Dedifferentiated amniotic fluid mesenchymal stem cell (primary cell): ENCODE results near the gene UCKL1.

Experiments
- DNase-seq: peaks from one replicate; pipeline ENCODE4 v3.0.0-alpha.2; 2016; ENCODE audit errors: extremely low spot score

UCKL1 gene

DNA sequence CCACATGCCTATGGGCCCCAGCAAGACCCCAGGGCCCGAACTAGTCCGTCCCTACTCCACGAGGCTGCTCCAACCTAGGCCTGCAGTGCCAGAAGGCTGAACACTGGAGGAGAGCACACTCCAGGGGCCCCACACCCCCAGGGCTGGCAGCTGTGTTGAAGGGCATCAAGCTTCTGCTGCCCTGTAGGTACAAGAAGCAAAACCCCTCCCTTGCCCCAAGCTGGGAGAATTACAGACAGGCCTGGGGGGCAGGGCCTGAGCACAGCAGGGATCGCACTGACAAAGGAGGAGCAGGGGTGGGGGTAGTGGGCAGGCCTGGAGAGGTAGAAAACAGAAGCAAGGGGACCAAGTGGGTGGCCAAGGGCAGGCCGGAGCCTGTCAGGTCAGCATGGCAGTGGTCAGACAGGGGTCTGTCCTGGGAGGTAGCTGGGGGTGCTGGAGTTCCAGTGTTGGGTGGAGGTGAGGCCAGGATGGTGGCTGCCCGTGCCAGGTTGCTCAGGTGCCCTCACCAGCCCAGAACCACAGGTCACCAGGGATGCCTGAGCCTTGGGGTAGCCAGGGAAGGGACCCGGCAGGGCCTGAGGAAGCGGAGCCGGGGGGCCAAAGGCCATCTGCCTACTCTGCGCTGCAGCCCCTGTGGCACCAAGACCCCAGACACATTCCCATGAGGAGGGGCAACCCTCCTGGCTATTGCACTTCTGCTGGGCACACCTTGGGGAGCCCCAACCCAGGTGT lies 2.9 kb upstream of the UCKL1 start:
- no peak for DNase-seq

DNA sequence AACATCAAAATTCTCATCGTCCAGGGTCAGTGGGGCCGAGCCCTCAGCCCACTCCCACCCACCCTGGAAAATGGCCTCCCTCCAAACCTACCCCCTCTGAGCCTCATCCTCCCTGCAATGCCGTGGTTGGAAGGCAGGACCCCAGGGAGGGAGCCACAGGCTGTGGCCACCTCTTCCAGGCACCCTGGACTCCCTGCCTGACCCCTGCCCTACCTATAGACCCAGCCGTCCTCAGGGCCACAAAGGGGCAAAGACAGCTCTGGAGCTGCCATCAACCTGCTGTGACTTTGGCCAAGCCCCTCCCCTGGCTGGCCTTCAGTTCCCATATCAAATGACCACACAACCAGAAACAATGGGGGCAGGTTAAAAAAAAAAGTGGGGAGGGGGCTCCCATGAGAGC lies 2.3 kb upstream of the UCKL1 start:
- no peak for DNase-seq

DNA sequence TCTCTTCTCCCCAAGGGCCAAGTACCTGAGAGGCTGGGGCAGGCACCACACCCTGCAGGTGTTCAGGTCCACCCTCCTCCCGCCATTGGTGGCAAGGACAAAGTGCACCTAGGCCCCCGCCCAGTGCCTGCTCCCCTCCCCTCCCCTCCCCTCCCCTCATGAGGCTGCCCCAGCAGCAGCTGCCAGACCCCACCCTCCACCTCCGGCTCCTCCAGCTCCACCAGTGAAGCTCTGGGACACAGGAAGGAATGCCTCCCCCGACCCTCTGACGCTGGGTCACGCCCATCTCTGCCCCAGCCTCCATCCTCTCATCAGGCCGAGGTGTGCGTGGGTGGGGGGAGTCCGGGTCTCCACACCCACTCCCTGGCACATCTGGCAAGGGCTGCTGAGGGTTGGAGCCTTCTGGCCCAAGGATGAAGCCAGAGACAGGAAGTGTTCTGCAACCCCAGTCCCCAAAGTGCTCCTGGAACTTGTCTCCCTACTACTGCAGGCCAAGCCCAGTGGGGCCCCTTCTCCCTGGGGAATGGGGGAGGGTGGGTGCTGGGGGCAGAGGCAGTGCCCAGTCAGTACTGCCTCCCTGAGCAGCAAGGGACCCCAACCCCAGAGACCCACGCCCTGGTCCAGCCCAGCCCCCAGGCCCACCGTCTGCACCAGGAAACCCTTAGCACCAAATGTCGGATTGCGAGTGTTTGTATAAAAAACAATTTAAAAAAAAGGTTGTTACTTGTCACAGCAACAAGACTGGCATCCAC lies 1.6 kb upstream of the UCKL1 start:
- no peak for DNase-seq

DNA sequence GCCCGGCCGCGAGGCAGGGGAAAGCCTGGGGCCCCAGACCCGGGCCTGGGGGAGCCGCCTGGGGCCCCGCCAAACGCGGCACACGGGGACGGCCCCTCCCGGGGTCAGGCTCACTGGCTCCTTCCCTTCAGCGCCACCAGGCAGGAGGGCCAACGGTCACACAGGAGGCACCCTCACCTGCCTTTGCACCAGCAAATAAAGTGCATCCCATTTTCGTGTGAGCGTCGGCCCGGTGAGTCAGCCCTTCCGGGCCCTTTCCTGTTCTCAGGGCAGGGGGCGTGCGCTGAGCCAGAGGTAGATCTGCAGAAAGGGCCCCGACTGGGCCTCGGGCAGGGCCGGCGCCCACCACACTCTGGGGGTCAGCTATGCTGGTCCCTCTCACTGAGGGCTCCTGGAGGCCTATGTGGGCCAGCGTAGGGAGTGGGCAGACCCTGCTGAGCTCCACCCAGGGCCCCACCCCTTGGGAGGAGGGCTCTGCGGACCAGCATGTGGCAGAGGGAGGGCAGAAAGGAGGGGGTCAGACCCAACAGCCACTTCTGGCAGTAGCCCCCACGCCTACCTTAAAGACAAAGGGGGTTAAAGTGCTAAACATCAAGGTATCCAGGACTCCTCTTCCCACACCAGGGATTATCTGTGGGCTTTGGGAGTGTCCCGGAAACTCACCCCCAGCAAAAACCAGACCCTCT lies 931 bp upstream of the UCKL1 start:
- DNase-seq, result peak; percentile 24

DNA sequence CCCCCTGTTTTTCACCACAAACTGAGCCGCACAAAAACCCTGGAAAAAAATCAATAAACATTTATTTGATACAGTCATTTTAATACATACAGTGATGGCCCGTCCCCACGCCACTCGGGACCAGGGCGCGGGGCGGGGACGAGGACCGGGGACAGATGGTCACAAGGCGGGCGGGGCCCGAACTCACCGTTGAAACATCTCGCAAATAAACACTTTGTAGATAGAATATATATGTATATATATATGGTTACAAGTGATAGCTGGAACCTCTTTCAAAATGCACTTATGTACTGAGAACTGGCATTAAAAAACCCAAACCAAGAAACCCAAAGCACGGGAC lies 418 bp upstream of the UCKL1 start:
- no peak for DNase-seq

DNA sequence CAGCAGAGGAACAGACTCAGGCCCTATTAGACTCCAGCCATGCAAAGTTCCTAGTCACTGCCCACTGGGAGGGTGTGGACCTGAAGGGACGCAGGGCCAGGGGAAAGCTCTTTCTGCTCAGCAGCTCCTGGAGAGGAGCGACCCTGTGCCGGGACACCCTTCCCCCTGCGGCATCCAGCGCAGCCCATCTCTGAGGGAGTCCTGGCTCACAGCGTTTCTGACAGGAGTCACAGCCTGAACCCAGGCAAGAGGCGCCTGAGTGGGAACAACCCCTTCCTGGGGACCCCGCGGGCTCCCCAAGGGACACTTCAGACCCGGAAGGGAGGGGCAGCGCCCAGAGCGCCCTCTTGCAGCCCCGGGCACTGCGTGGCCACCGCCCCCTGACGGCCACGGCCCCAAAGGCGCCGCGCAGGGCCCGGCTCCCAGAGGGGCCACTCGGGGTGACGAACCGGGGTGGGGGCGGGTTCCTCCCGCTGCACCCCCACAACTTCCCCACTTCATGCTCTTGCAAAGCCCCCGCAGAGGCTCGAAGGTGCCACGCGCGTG lies 862 bp downstream of the UCKL1 start:
- DNase-seq, result no peak

DNA sequence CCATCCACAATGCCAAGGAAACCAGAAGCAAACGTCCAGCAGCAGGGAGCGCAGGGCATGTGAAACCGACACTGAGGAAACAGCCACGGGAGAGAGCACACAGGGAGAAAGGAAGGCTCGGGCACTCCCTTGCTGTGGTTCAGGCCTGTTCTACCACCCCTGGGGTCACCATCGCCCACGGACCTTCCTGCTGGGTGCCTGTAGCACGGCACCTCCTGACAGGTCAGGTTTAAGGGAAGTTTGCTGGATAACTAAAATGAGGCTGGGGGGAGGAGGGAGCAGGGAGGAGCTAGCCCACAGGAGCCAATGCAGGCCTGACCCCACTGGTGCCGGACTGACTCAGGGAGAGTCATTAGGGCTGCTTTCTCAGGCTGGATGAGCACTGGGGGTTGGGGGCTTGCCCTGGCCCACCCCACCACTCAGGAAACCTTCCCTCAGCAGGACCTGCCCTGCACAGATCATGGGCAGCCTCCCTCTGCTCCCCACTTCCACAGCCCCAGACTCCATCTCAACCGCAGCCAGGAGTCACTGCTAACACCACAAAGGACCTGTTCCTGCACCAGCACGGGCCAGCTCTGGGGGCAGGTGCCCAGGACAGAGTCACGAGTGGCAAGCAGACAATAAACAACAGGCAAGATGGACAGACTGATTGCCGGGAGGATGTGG lies 2.3 kb downstream of the UCKL1 start:
- DNase-seq, result no peak

DNA sequence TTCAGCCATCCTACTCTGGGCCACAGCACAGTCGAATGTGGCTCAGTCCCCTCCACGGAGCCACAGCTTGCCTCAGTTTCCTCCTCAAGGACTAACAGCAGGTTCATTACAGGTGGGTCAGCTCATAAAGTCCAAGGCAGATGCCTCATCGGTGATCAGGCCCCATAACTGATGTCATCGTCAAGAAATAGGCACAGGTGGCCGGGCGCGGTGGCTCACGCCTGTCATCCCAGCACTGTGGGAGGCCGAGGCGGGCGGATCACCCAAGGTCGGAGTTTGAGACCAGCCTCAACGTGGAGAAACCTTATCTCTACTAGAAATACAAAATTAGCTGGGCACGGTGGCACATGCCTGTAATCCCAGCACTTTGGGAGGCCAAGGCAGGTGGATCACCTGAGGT lies 3.4 kb downstream of the UCKL1 start:
- no peak for DNase-seq

DNA sequence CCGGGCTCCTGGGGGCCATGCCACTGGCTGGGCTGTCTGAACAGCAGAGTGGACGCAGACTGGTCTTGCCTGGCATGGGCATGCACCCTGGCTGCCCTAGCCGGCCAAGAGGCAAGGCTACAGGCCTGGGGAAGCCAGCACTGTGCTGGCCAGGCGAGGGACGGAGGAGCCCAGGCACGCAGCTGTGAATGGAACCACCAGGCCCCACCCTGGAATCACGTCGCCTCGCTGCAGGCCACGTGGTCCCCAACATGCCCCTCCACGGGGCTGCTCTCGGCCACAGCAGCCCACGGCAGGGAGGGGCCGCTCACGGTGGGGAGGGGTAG lies 4.0 kb downstream of the UCKL1 start:
- DNase-seq, result no peak

DNA sequence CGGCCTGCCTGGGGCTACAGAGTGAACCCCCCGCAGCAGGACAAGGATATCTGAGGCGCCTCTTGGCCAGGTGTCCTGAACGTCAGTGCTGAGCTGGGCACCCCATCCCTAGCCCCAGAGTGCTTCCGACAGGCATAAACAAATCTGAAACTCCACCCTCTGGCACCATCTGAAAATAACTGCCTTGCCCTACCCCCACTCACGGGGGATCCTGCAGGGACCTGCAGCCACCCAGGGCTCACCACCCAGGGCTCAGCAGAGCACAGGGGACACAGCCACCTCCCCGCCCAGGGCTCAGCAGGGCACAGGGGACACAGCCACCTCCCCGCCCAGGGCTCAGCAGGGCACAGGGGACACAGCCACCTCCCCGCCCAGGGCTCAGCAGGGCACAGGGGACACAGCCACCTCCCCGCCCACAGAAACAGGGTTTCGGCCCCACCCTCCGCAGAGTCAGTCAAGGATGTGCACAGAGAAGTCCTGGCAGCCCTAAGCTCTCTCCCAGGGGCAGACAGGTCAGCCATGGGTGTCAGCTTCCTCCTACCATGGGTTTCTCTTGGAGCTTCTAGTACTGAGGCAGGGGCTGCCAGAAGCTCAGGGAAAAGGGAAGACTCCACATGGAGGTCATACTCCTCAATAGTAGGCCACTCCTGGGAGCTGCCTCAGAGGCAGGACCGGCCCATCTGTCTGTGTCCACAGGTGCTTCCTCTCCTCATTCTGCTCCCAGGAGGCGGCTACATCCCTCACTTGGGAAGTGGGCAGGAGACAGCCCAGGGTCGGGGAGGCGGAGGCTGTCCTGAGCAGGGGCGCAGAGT lies 4.6 kb downstream of the UCKL1 start:
- no peak for DNase-seq

DNA sequence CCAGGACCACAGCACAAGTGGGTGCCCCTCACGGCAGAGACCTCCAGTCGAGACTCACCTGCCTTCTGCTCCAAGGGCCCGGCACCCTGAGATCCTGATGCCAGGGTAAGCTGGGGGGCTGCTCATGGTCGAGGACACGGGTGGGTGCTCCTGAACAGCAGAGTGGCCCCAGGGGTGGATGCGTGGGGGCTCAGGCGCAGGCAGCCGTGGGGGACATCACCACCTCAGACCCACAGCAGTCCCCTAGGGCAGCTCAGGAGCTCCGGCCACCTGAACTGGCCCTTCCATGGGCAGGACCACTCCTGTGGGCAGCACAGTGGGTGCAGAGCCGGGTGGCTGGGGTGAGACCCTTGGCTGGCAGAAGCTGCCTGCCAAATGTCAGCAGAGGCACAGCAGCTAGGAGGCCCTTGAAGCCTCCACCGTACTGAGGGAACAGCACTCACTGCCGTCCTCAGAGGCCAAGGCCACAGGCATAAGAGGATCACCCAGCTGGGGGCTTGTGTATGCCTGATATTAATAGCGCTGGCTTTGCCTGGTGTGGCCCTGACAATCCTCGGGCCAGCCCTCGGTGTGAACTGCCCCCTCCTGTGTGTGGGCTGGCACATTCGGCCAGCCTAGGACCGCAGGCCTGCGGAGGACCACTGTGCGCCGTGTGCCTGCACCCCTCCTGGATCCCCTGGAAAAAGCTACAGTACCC lies 5.4 kb downstream of the UCKL1 start:
- DNase-seq, result no peak

DNA sequence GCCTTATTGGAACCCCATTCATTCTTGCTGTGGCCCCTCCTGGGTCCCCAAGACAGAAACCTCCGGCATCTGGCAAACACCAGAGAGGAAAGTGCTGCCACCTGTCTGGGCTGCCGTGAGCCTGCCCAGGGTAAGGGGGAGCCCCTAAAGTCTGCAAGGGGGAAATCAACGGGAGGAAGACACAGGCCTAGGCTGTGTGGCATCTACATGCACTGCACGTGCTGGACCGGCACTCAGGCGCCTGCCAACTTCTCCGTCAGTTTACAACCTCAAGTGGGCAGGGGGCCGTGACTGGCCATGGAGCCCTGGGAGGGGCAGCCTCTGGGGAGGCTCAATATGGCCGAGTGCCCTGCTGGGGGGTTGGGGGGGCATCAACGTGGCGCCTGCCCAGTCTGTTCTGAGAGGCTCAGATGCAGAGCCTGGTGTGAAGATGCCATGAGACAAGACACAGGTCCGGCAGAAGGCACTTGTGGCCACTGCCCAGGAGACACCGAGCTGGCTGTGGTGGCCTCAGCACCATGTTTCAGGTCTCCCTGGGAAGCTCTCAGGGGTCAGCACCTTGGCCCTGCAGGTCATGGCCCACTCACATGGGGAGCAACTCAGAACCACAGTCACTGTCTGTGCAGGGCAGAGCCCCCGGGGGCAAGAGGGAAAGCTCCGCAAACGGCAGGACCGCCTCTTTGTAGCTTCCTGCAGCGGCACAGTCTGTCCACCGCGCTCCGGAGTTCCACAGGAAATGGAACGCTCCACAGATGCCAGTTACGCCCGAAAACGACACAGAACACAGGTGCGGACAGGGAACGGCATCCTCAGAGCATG lies 8.4 kb downstream of the UCKL1 start:
- no peak for DNase-seq

DNA sequence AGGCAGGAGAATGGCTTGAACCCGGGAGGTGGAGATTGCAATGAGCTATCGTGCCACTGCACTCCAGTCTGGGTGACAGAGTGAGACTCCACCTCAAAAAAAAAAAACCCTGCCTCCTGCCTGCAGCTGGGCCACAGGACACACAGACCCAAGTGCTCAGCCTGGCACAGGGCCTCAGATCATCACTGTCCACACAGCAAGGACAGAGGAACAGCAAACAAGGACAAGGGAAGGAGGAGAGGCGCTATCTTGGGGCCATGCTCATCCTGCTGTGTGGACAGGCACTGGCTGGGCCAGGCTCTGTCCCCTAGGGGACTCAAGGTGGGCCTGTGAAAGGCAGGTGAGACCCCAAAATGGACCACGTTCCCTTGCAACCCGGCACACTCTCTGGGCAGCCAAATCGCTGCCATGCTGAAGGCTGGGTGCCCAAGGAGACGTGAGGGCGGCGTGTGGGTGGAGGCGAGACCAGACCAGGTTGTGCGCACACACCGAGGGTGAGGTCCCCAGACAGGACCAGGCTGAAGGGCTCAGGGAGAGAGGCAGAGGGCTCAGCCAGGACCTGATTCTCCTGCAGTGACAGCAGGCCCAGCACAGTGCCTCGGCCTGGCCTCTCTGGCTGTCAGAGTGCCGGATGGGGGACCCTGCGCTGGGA lies 9.1 kb downstream of the UCKL1 start:
- no peak for DNase-seq

DNA sequence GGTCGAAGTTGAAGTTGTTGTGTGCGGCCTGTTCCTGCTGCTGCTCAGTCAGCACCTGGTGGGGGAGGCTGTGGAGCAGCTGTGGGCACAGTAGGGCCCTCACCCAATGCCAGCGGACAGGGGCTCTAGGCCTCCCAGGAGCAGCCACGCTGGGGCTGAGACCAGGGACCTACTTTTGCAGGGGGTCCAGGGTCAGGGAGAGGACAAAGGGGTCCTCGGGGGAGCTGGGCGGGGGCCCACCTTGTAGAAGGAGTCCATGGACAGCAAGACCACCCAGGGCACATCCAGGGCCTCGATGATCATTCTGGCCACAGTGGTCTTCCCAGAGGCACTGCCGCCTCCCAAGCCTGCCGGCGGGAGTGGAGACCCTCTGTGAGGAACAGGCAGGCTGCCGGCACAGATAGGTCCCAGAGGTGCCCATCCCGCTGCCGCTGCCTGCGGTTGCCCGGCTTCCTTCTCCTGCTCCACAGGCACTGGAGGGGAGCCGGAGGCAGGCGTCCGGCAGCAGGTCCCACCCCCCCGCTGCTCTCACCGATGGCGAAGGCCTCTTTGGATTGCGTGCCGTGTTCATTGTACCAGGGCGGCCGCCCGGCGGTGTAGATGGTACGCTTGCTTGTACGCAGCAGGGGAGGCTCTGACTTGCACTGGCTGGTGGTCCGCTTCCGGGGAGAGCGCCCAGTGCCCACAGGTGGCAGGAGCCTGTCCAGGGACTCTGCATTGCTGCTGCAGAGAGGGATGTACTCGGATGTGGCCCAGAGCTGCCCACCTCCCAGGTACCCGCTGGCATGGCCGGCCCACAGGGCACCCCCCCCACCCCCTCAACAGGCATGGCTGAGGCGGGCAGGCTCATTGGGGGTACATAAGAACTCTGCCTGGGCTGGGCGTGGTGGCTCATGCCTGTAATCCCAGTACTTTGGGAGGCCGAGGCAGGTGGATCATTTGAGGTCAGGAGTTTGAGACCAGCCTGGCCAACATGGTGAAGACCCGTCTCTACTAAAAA lies 10.0 kb downstream of the UCKL1 start:
- DNase-seq, result no peak

DNA sequence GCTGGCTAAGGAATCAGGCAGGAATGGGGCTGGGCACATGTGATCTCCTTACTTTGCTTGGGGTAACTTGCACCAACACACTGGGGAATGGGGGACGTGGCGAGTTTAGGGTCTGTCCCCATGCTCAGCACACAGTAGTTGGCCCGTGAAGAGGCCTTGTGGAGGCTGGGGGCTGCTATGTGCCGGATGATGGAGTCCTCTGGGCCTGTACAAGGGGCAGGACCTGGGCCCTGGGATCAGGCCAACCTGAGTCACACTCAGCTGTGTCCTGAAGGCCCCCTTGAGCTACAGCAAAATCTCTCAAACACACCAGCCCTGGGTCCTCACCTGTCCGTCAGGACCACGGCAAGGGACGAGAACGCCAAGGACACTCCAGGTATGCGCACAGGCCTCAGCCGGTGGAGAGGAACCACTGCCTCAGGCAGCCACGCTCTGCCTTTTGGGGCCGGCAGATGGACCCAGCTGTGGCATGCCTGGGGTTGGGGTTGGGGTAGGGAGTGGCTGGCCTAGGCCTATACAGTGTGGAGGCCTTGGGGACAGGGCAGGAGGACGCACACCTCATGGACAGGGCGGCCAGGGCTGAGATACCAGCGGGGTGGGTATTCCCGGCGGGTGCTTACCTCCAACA lies 11.1 kb downstream of the UCKL1 start:
- no peak for DNase-seq

DNA sequence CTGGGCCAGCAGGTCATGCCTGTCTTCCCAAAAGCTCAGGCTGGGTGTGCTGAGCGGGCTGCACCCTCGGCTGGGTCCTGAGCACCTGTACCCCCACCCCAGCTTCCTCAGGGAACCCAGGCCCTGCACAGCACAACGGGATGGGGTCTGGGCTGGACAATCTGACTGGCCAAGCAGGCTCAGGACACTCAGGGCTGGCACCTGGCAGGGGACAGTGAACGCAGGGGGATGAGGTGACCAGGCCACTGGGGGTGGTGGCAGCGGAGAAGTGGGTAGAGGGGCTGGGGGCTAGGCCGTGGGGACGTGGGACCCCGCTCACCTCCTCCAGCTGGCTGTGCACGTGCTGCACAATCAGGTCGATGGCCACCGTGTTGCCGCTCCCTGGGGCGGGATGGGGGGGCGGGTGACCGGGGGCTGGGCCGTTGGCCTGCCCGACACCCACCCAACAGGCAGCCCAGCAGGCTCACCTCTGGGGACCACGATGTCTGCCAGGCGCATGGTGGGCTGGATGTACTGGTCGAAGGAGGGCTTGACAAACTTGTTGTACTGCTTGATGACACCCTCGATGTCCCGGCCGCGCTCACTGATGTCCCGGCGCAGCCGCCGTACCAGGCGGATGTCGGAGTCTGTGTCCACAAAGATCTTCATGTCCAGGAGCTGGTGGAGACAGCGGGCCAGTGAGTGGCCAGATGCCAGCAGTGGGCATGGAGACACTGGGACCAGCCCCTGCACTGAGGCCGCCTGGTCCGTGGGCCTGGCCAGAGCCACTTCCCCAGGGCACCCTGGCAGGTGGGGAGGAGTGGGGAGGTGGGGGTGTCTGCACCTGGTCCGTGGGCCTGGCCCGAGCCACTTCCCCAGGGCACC lies 11.9 kb downstream of the UCKL1 start:
- DNase-seq, result no peak

DNA sequence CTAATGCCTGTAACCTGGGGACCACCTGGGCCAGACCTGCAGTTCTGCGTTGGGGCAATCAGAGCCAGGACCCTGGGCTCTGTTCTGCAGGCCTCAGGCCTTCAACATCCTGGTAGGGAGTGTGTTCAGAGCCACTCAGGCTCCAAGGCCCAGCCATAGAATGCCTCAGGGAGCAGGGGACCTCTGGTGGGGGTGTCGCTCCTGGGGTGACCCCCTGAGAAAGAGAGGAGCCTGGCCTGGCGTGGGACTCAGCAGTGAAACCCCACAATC lies 12.5 kb downstream of the UCKL1 start:
- DNase-seq, result no peak
